Vagina (tissue), 2 donors: ENCODE results near the gene AREL1.

Source experiments
- CTCF ChIP-seq, 3 experiments: fragments of 450-650 bp in 2 of 3; fragments of 200-600 bp in 1 of 3; sonication (generic) in 1 of 3; IDR thresholded peaks; one replicate each; pipeline ENCODE4 v1.5.1; 2017 to 2019; ENCODE audit warnings: antibody characterized with exemption in 3 of 3, mild to moderate bottlenecking in 2 of 3, moderate library complexity in 2 of 3
- POLR2A ChIP-seq, 2 donors: fragments of 450-650 bp; IDR thresholded peaks; one replicate each; pipeline ENCODE4 v1.6.1; 2017; ENCODE audit warnings: antibody characterized with exemption in 2 of 2, mild to moderate bottlenecking in 2 of 2, moderate library complexity in 2 of 2

DNA sequence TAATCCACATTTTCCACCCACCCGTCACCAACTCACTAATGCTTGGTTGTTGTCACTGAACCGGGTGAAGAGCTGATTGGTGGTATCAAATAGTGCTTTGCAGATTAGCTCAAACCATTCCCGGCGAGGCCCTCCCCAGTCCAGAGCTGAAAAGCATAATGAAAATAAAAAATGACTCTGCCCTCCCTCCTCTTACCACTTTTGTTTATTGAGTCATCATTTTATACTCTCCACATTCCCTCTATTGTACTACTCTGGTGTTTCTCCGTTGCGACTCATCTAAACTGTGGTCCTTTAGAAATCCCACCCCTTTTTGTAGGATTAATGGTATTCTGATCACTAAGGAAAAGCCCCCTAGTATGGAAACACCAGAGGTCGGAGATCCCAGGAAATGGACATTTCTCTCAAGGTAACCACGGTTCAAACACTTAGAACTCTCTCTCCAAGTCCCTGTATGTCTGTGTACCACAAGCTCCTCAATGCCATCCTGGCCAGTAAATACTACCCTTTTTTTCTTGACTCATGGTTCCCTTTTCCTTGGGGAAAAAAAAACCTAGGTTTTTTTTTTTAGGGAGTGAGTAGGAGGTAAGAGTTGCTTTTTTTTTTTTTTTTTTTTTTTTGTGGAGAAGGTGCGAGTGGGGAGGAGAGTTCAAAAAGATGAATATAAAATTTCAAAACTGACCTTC, 42.0 kb downstream of the AREL1 start:
- TF ChIP-seq CTCF (IDR thresholded peaks at IDR 0.05) (no peak), POLR2A (IDR thresholded peaks at IDR 0.05) (no peak)
